IPS-18a (cell line): ENCODE measurements around the gene GH1.
"Not testable (repeated sequence)": the region's sequence is repeated elsewhere in the genome, so short reads cannot be mapped to it uniquely, and the experiment has no call there.

Experiments
- H3K27ac ChIP-seq: one replicate; pipeline ENCODE4 v1.5.1; 2013; ENCODE audit warnings: low read length
- H3K27me3 ChIP-seq: one replicate; pipeline ENCODE4 v1.6.1; 2013; ENCODE audit warnings: mild to moderate bottlenecking, low read length; ENCODE audit not compliant: control insufficient read depth, insufficient read depth
- H3K36me3 ChIP-seq: one replicate; pipeline ENCODE4 v1.6.1; 2013; ENCODE audit warnings: low read depth, low read length; ENCODE audit not compliant: control insufficient read depth
- H3K4me1 ChIP-seq: one replicate; pipeline ENCODE4 v1.6.1; 2013; ENCODE audit warnings: low read depth, low read length; ENCODE audit not compliant: control insufficient read depth
- H3K4me3 ChIP-seq: one replicate; pipeline ENCODE4 v1.5.1; 2013; ENCODE audit warnings: low read length
- H3K9ac ChIP-seq: one replicate; pipeline ENCODE4 v1.6.1; 2013; ENCODE audit warnings: mild to moderate bottlenecking, low read length, moderate library complexity
- H3K9me3 ChIP-seq: one replicate; pipeline ENCODE4 v1.6.1; 2013; ENCODE audit warnings: low read depth, low read length; ENCODE audit not compliant: control insufficient read depth

The GH1 gene

DNA sequence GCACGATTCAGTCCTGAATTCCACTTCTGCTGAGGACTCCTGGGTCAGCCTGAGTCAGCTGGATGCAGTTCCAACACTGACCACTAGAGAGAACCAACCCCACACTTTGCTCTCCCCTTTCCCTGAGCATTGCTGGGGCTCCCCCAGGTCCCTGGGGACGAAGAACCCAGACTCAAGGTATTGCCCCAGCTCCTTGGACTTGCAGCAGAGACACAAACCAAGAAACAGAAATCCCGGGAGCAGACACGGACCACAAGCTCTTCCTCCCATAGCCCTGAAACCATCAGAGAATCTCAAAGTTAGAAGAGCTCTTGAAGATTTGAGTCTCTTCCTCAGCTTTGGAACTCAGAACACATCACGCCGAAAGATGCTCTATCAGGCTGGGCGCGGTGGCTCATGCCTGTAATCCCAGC, 678 bp upstream of the GH1 start:
- H3K27me3 ChIP-seq: no peaks in the 10 kb centered on the region
- H3K27ac ChIP-seq: no peak overlapping the region
- no peak overlapping the region for H3K4me3 ChIP-seq
- H3K9me3 ChIP-seq: no peaks in the 10 kb centered on the region
- no peaks in the 10 kb centered on the region for H3K36me3 ChIP-seq
- H3K9ac ChIP-seq: no peak overlapping the region
- no peaks in the 10 kb centered on the region for H3K4me1 ChIP-seq

DNA sequence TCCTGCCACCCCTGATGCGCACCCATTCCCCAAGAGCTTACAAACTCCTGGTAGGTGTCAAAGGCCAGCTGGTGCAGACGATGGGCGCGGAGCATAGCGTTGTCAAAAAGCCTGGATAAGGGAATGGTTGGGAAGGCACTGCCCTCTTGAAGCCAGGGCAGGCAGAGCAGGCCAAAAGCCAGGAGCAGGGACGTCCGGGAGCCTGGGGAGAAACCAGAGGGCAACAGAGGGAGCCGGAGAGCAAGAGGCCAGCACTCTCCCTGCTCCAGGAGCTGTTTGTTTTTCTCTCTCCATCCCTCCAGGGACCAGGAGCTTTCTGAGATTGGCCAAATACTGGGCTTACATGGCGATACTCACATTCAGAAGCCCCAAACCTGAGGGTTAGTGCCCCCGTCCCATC, 334 bp downstream of the GH1 start:
- Histone ChIP-seq H3K36me3 (no peaks in the 10 kb centered on the region), H3K4me1 (no peaks in the 10 kb centered on the region), H3K4me3 (no peak overlapping the region), H3K27me3 (no peaks in the 10 kb centered on the region), H3K9ac (no peak overlapping the region), H3K9me3 (no peaks in the 10 kb centered on the region), H3K27ac (no peak overlapping the region)

DNA sequence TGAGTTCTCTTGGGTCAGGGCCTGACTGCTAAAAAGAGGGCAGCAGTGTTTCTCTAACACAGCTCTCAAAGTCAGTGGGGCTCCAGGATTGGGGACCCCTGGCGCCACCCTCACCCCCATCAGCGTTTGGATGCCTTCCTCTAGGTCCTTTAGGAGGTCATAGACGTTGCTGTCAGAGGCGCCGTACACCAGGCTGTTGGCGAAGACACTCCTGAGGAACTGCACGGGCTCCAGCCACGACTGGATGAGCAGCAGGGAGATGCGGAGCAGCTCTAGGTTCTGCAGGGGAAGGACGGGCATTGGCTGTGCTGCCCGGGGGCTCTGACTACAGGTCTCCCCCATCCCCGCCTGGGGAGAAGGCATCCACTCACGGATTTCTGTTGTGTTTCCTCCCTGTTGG, 993 bp downstream of the GH1 start:
- H3K9ac ChIP-seq: no peak overlapping the region
- no peak overlapping the region for H3K27ac ChIP-seq
- H3K4me1 ChIP-seq: no peaks in the 10 kb centered on the region
- H3K36me3 ChIP-seq: no peaks in the 10 kb centered on the region
- no peaks in the 10 kb centered on the region for H3K9me3 ChIP-seq
- H3K27me3 ChIP-seq: no peaks in the 10 kb centered on the region
- H3K4me3 ChIP-seq: no peak overlapping the region

DNA sequence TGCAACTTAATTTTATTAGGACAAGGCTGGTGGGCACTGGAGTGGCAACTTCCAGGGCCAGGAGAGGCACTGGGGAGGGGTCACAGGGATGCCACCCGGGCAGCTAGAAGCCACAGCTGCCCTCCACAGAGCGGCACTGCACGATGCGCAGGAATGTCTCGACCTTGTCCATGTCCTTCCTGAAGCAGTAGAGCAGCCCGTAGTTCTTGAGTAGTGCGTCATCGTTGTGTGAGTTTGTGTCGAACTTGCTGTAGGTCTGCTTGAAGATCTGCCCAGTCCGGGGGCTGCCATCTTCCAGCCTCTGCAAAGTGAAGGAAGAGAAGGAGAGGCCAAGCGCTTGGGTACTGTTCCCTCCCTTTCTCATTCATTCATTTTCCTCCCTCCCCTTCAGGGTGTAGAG, 1.4 kb downstream of the GH1 start:
- H3K27me3 ChIP-seq, H3K36me3 ChIP-seq, H3K9ac ChIP-seq, H3K27ac ChIP-seq, H3K4me3 ChIP-seq, H3K9me3 ChIP-seq, H3K4me1 ChIP-seq: not testable (repeated sequence)

DNA sequence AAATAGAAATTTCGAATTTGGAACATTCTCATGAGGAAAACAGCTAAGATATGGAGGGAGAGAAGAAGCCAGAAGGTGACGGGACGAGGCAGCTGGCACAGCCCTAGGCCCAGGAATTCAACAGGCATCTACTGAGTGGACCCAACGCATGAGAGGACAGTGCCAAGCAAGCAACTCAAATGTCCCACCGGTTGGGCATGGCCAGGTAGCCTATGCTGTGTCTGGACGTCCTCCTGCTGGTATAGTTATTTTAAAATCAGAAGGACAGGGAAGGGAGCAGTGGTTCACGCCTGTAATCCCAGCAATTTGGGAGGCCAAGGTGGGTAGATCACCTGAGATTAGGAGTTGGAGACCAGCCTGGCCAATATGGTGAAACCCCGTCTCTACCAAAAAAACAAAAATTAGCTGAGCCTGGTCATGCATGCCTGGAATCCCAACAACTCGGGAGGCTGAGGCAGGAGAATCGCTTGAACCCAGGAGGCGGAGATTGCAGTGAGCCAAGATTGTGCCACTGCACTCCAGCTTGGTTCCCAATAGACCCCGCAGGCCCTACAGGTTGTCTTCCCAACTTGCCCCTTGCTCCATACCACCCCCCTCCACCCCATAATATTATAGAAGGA, 2.0 kb downstream of the GH1 start:
- Histone ChIP-seq H3K4me3 (no peak overlapping the region), H3K36me3 (no peaks in the 10 kb centered on the region), H3K27me3 (no peaks in the 10 kb centered on the region), H3K9me3 (no peaks in the 10 kb centered on the region), H3K9ac (no peak overlapping the region), H3K27ac (no peak overlapping the region), H3K4me1 (no peaks in the 10 kb centered on the region)

DNA sequence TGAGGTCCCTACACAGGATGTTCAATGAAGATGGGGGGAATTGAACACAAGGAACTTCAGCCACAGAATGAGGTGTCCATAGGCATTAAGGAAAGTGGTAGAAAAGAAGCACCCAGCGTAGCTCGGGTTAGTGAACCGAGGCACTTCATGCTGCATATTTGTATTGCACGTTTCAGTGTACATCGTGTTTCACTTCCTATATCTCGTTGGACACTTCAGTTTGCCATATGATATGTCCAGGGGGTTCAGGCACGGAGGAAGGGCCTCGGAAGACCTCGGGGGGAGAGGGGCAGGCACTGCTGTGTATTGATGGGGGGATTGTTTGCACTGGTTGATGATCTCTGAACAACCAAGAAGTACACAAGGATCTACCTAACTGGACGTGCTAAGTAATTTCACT, 2.9 kb downstream of the GH1 start:
- H3K9ac ChIP-seq, H3K27ac ChIP-seq, H3K4me1 ChIP-seq: not testable (repeated sequence)

DNA sequence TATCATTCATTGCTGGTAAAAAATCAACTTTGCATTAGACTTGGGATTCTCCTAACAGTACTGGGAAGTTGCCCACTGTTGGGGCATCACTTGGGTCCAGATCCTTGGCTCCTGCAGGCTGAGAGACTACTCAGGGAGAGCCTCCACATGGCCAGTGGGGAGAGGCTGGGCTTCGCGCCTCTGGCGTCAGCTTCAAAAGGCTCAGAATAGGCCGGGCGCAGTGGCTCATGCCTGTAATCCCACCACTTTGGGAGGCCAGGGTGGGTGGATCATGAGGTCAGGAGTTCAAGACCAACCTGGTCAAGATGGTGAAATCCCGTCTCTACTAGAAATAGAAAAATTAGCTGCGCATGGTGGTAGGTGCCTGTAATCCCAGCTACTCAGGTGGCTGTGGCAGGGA, 4.2 kb downstream of the GH1 start:
- Histone ChIP-seq H3K27ac (no peak overlapping the region), H3K27me3 (no peaks in the 10 kb centered on the region), H3K36me3 (no peaks in the 10 kb centered on the region), H3K9me3 (no peaks in the 10 kb centered on the region), H3K4me3 (no peak overlapping the region), H3K4me1 (no peaks in the 10 kb centered on the region), H3K9ac (no peak overlapping the region)

More for the DNA sequence above, 2.9 kb downstream of the GH1 start:
- not testable (repeated sequence) for H3K36me3 ChIP-seq, H3K27me3 ChIP-seq, H3K4me3 ChIP-seq, H3K9me3 ChIP-seq

DNA sequence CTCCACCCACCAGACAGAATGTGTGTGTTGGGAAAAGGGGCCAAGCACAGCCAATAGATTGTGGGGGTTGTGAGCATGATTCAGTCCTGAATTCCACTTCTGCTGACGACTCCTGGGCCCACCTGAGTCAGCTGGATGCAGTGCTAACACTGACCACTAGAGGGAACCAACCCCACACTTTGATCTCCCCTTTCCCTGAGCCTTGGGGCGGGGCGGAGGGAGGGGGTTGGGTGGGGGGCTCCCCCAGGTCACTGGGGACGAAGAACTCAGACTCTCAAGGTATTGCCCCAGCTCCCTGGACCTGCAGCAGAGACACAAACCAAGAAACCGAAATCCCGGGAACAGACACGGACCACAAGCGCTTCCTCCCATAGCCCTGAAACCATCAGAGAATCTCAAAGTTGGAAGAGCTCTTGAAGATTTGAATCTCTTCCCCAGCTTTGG, 7.0 kb downstream of the GH1 start:
- Histone ChIP-seq H3K27me3 (no peaks in the 10 kb centered on the region), H3K4me3 (no peak overlapping the region), H3K27ac (no peak overlapping the region), H3K9me3 (no peaks in the 10 kb centered on the region), H3K4me1 (no peaks in the 10 kb centered on the region), H3K36me3 (no peaks in the 10 kb centered on the region), H3K9ac (no peak overlapping the region)

DNA sequence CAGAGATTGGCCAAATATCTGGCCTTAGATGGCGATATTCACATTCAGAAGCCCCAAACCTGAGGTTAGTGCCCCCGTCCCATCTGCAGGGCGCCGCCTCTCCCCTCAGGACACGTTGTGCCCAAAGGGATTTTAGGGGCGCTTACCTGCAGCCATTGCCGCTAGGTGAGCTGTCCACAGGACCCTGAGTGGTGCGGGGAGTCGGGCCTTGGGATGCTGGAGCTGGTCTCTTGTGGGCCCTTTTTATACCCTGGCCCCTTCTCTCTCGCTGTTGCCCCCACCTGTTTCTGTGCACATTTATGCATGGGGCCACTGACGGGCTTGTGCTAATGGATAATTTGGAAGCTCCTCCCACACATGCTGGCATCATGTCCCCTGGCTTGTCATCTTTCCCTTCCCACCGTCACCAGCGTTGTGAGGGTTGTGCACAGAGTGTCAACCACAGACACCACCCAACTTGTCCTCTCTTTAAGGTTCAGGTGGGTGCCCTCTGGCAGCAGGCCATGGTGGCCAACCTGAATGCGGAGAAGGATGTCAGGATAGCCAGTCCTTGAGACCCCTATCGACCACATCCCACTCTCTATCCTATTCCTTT, 7.5 kb downstream of the GH1 start, which contains the start of gene CSHL1:
CSHL1 (minus strand) TSS at position 218 of the 595 bp plus-strand sequence; CDS start at position 156, 62 bp downstream.
- Histone ChIP-seq H3K9me3 (no peaks in the 10 kb centered on the region), H3K4me1 (no peaks in the 10 kb centered on the region), H3K4me3 (no peak within 1 kb of the TSS)

DNA sequence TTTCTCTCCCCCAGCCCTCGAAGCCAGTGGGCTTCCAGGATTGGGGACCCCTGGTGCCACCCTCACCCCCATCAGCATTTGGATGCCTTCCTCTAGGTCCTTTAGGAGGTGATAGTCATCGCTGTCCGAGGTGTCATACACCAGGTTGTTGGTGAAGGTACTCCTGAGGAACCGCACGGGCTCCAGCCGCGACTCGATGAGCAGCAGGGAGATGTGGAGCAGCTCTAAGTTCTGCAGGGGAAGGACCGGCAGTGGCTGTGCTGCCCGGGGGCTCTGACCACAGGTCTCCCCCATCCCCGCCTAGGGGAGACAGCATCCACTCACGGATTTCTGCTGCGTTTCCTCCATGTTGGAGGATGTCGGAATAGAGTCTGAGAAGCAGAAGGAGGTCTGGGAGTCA, 8.5 kb downstream of the GH1 start:
- Histone ChIP-seq H3K4me1 (no peaks in the 10 kb centered on the region), H3K4me3 (no peak overlapping the region), H3K36me3 (no peaks in the 10 kb centered on the region), H3K27ac (no peak overlapping the region), H3K9ac (no peak overlapping the region), H3K9me3 (no peaks in the 10 kb centered on the region), H3K27me3 (no peaks in the 10 kb centered on the region)

More for the DNA sequence above, 7.5 kb downstream of the GH1 start, which contains the start of gene CSHL1:
- Histone ChIP-seq H3K9ac (no peak within 1 kb of the TSS), H3K27ac (no peak within 1 kb of the TSS), H3K27me3 (no peaks in the 10 kb centered on the region), H3K36me3 (no peaks in the 10 kb centered on the region)

DNA sequence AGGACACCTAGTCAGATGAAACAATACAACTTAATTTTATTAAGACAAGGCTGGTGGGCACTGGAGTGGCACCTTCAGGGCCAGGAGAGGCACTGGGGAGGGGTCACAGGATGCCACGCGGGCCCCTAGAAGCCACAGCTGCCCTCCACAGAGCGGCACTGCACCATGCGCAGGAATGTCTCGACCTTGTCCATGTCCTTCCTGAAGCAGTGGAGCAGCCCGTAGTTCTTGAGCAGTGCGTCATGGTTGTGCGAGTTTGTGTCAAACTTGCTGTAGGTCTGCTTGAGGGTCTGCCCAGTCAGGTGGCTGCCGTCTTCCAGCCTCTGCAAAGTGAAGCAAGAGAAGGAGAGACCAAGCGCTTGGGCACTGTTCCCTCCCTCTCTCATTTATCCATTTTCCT, 9.1 kb downstream of the GH1 start:
- not testable (repeated sequence) for H3K9me3 ChIP-seq, H3K27ac ChIP-seq, H3K9ac ChIP-seq, H3K27me3 ChIP-seq, H3K36me3 ChIP-seq, H3K4me3 ChIP-seq, H3K4me1 ChIP-seq

DNA sequence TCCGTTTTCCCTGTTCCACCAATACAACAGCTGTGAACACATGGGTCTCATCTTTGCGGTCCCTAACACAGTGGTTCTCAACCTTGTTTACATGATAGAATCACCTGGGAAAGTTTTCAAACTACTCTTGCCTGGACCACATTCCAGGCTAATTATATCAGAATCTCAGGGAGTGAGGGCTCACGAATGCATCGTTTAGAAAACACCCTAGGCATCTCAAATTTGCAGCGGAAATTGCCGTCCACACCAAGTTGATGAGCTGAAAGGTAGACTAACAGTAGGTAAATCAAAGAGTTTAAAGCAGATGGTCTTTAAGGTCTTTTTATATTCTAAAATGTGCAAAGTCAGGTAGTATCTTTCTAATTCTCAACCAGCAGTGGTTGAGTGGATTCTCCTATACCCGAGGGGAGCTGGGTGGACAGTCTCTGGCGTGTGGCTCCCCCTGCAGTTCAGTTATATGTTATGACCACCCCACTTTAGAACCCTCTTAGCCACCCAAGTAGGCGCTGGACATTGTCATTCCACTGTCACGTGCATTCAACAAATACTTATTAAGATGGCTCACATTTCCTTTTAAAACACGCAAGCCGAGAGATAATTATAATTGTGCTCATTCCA, 11.4 kb downstream of the GH1 start:
- H3K27me3 ChIP-seq, H3K9me3 ChIP-seq, H3K27ac ChIP-seq, H3K9ac ChIP-seq, H3K36me3 ChIP-seq, H3K4me3 ChIP-seq, H3K4me1 ChIP-seq: not testable (repeated sequence)
